ENCODE data around the gene NBAS. TPM values are rescaled to one million over a fixed set of nuclear protein-coding genes. Genes with fewer than 3 reads are reported as not detected.
A peak's percentile ranks its signal among the peaks of the same experiment; 100 is the strongest.

NBAS gene
- total and polyA plus RNA-seq, 2 of the 4 experiments (the other 2 are of a cell fraction) = 22.3 to 105 TPM

GRCh38 chr2:15521641-15522181, 39.4 kb downstream of the NBAS start:
- H3K23ac ChIP-seq (ENCODE audit: low read depth, low read length) = no peak overlapping the region
- no peak overlapping the region for H4K8ac ChIP-seq (ENCODE audit: low read depth in 2 of 2, low read length in 2 of 2)
- H3K4ac ChIP-seq (ENCODE audit: low read depth, low read length) = no peak overlapping the region
- H3K4me3 ChIP-seq (ENCODE audit: insufficient read depth, low read depth, low read length) = no peak overlapping the region
- DNase-seq (peak; percentile 22), ATAC-seq (ENCODE audit: low read depth) (peak; percentile 72)
- no peaks in the 10 kb centered on the region; a peak in 1 of 4 replicates for H3K79me1 ChIP-seq (ENCODE audit: low read depth in 1 of 2, low read length in 2 of 2)
- no peak overlapping the region for H4K5ac ChIP-seq (ENCODE audit: low read depth, low read length)
- no peaks in the 10 kb centered on the region for H3K4me1 ChIP-seq (ENCODE audit: control insufficient read depth, insufficient read depth, low read length)
- H2AFZ ChIP-seq (replicated peaks; ENCODE audit: low read length, poor library complexity) = no peak overlapping the region
- intact Hi-C loops (cut with micrococcal nuclease) (no loop called here), dilution Hi-C loops (cut with HindIII; ENCODE audit: low sequenced_read_pairs, unreplicated experiment) (no loop called here), in situ Hi-C loops (cut with MboI; ENCODE audit: low sequenced_read_pairs) (no loop called here)
- WGBS, 2 experiments (ENCODE audit: extremely low coverage in 2 of 2, insufficient read length in 1 of 2) = no CpG with 5 or more reads among the region's 2 CpGs
- no peak overlapping the region for H2AK5ac ChIP-seq (ENCODE audit: low read depth, low read length)
- no peak overlapping the region for H2BK20ac ChIP-seq (ENCODE audit: low read depth, low read length)
- H3K56ac ChIP-seq (ENCODE audit: extremely low read depth, insufficient read depth, low read length) = no peak overlapping the region
- H2BK5ac ChIP-seq (ENCODE audit: low read depth, low read length, poor library complexity, severe bottlenecking) = no peak overlapping the region
- no peak overlapping the region for H3K9ac ChIP-seq (ENCODE audit: low read depth, low read length)
- H3K14ac ChIP-seq (replicated peaks; ENCODE audit: low read depth, low read length) = no peak overlapping the region
- CTCF ChIA-PET = interaction anchor here (0.8 to 1.7 kb wide), 2 partner anchors 9 to 14 kb away, joined by 3 to 5 read pairs; no protein-coding TSS in a partner anchor
- POLR2A ChIA-PET (ENCODE audit: unreplicated experiment) = no interaction called here
- H3K27me3 ChIP-seq (ENCODE audit: control insufficient read depth, insufficient read depth, low read length) = no peaks in the 10 kb centered on the region
- no TSS peak for BruUV-seq (replicated peaks)
- TF ChIP-seq MXI1 (IDR thresholded peaks at IDR 0.05; ENCODE audit: borderline replicate concordance, low read depth, low read length) (no peak), RFX5 (IDR thresholded peaks at IDR 0.05; ENCODE audit: low read depth, low read length) (no peak), CEBPB (IDR thresholded peaks at IDR 0.05; ENCODE audit: low read depth, low read length) (no peak)
- H3K36me3 ChIP-seq (ENCODE audit: control insufficient read depth, insufficient read depth, low read length) = peaks cover 7% of the 10 kb centered on the region; the same call in 1 of the 2 replicates
- H4K20me1 ChIP-seq (ENCODE audit: insufficient read depth, low read length) = no peaks in the 10 kb centered on the region
- H2AK9ac ChIP-seq (replicated peaks; ENCODE audit: low read depth, low read length, poor library complexity) = no peak overlapping the region
- no peak overlapping the region for H3K4me2 ChIP-seq (ENCODE audit: low read depth, low read length)
- H3K9me3 ChIP-seq (ENCODE audit: control insufficient read depth, insufficient read depth, low read length) = no peaks in the 10 kb centered on the region
- H3K18ac ChIP-seq (ENCODE audit: low read depth, low read length) = no peak overlapping the region
- H3K9me1 ChIP-seq (ENCODE audit: insufficient read depth, low read length) = peaks cover 8% of the 10 kb centered on the region; the same call in 1 of the 2 replicates
- H2BK15ac ChIP-seq (ENCODE audit: low read depth, low read length) = no peak overlapping the region
- H3K27ac ChIP-seq (ENCODE audit: insufficient read depth, low read length) = no peak overlapping the region
- no peak overlapping the region for H2BK120ac ChIP-seq (ENCODE audit: low read depth, low read length)
- H4K91ac ChIP-seq (ENCODE audit: insufficient read depth, low read depth, low read length) = no peak overlapping the region

Measured in IMR-90 (cell line).